Breast epithelium (tissue), 3 donors: ENCODE data around the gene NBDY.

Experiments
- CTCF ChIP-seq, 3 donors: fragments of 450-650 bp; IDR thresholded peaks; one replicate each; pipeline ENCODE4 v1.5.1; 2016 to 2017; ENCODE audit warnings: antibody characterized with exemption in 3 of 3, mild to moderate bottlenecking in 3 of 3, moderate library complexity in 3 of 3
- POLR2A ChIP-seq: fragments of 450-650 bp; IDR thresholded peaks from one replicate; pipeline ENCODE4 v1.6.1; 2016; ENCODE audit warnings: antibody characterized with exemption, mild to moderate bottlenecking, moderate library complexity
- POLR2AphosphoS5 ChIP-seq, 3 donors: sonication (generic); formaldehyde crosslinking; IDR thresholded peaks; one replicate each; pipeline ENCODE4 v1.6.1; 2017; ENCODE audit warnings: antibody characterized with exemption in 3 of 3

GRCh38 chrX:56762220-56762619, 33.2 kb downstream of the NBDY start:
- TF ChIP-seq POLR2AphosphoS5 (IDR thresholded peaks at IDR 0.05): no peak
- no peak for TF ChIP-seq CTCF (IDR thresholded peaks at IDR 0.05)
- no peak for TF ChIP-seq POLR2A
